ENCODE measurements around the gene GAST.
A peak's percentile ranks its signal among the peaks of the same experiment; 100 is the strongest.
"Not testable (repeated sequence)": the region's sequence is repeated elsewhere in the genome, so short reads cannot be mapped to it uniquely, and the experiment has no call there.

GAST gene, protein sequence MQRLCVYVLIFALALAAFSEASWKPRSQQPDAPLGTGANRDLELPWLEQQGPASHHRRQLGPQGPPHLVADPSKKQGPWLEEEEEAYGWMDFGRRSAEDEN

DNA sequence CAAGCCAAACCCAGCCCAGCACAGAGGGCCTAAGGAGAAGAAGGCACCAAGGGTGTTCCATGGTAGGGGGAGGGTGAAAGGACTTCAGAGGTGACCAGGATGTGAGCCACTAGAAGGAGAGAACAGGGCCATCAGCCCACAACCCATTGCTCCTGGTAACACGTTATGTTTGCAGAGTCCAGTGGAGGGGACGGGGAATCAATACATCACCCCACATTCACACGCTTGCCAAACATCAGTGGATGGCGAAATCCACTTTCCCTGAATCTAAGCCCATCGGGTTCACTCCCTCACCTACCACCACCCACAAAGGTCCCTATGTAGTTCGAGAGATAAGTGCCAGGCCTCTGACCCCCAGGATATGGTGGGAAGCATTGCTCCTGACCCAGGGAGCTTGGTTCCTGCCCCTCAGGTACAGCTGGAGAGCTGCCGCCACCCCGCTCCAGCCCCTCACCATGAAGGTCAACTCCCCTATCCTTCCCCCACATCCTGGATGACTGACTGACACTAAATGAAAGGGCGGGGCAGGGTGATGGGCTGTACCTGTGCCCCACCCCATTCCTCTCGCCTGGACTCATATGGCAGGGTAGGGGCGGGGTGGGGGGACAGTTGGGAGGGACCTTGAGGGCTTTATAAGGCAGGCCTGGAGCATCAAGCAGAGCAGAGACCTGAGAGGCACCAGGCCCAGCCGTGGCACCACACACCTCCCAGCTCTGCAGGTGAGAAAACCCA lies at the start of gene GAST:
Gene GAST, plus strand, starts transcription at position 663 of the 732 bp plus-strand sequence. CDS start 3,106 bp downstream, outside the sequence.
- no peak for DNase-seq

DNA sequence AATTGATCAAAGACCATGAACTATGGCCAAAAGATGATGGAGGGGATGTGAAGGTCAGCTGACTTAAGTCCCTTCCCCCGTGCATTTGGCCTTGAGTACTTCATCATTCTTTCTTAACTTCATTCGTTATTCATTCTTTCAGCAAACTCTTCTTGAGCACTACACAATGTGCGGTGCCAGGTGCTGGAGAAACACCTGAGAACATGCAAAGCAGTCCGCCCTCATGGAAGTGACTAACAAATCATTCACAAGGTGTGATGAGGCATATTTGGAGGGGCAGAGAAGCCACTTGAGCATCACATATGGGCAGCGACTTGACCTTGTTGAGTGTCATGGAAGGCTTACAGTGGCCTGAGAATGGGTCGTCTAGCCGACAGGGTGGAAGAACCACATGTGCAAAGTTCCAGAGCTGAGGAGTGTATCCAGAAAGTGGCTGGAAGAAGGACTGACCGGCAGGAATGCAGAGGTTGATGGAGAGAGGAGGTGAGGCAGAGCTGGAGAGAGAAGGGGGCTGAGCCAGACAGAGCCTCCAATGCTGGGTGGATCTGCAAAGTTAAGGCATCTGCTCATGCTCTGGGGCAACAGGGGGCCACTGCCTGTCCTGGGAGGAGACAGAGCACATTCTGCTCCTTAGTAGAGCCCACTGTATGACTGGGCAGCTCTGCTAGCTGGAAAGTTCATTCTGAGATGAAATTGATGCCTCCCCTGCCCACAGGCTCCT lies 48.5 kb upstream of the GAST start:
- DNase-seq = no peak

DNA sequence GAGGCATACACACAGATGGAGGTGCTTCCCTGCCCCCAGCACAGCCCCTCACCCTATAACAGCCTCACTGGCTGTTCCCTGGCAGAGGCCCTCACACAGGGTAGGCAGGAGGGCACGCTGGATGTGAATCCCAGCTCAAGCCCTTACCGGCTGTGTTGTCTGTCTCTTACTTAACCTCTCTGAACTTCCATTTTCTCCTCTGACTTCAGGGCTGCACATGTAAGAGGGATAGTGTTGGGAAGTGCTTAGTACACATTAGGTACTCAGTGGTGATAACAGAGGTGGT lies 48.0 kb upstream of the GAST start:
- DNase-seq = no peak

DNA sequence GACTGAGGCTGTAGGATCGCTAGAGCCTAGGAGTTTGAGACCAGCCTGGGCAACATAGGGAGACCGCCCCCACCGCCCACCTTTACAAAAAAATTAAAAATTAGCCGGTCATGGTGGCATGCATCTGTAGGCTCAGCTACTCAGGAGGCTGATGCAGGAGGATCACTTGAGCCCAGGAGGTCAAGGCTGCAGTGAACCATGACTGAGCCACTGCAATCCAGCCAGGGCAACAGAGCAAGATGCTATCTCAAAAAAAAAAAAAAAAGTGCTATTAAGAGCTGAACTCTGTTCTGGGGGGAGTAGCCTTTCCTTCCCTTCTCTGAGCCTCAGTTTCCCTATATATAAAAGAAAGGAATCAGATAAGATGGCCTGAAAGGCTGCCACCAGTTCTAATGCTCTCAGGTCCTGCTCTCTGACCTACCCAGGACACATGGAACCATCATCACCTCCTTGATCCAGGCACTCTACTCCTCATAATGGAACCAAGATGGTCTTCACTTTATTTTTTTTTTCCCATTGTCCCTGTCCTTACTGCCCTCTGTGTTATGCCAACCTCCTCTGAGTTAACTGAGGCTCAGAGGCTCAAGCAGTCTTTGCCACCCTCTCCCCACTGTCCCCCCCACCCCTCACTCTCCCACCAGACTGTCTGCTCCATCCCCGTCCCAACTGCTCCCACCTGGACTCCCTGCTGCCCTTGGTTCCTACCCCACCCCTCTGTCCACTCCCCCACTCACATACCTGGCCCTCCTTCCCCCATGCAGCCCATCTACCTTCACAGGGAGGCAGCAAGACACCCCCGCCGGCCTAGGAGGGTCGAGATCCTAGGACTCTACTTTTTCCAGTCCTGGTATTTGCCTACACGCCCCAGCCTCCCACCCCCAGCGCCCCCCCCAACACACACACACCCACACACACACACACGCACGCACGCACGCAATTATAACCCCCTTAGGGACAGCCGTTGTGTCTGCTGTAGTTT lies 47.3 kb upstream of the GAST start:
- DNase-seq = no peak

DNA sequence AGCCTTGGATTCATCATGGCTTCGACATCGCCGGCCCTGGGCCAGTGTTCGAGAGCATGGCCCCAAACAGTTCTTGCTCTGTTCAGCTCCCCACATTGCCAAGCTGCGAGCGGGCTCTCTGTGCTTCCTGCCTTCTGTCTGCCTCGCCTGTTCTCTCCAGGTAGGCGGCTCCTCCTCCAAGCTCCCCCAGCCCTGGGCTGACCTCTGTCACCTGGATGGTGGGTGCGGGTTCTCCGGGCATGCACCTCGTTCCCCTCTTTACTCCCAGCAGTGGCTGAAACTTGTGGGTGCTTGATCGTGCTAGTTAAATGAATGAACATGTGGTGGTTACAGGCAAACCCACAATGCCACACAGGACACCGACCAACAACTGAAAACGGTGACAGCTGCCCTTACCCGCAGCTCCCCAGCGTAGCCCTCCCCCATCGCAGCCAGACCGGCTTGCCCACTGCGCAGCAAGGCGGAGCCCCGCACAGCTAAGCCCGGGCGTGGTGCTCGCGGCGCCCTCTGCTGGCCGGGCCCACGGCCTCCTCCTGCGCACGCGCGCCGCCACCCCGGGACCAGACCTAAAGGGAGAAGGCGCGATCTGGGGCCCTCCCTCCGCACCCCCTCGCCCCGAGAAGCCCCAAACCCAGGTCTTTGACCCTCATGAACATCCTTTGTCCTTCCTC lies 46.4 kb upstream of the GAST start:
- DNase-seq = peak; percentile 89

DNA sequence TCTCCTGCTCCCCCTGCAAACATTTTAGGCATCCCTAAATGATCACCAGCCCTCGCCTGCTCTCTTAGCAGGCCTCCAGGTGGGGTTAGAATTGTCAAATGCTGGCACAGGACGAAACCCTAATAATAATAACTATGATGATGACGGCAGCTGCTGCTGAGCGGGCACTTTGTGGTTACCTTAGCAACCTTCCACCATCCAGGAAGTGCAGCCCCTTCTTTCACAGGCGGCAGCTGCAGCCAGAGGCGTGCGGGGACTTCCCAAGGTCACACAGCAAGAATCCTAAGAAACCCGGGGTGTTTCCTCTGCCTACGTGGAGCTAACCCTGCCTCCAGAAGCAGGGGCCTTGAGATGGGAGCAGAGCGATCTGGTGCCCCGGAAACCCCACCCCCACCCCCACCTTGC lies 45.9 kb upstream of the GAST start:
- DNase-seq = peak; percentile 42

DNA sequence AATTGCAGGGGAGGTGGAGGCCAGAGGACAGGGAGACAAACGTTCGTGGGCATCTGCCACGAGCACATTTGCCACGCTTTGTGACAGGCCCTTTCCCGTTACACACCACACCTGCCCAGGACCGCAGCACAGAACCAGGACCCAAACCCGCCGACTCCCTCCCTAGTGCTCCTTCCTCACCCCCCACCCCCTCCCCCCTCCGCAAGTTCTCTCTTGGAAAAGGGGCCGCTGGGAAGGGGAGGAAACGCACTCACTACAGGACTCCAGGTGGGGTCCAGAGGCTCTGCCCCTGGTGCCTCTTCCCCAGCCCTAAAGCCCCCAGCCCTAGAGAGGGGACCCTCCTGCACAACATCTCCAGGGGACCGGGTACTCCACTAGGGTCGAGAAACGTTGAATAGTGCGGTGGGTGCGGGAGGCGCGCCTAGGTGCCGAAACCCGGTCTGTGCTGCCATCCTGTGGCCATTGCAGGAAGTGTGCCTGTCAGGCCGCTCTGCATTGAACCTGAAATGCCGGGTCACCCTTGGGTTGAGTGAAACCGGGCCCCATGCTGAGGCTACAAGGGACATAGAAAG lies 45.3 kb upstream of the GAST start:
- peak; percentile 73 for DNase-seq

DNA sequence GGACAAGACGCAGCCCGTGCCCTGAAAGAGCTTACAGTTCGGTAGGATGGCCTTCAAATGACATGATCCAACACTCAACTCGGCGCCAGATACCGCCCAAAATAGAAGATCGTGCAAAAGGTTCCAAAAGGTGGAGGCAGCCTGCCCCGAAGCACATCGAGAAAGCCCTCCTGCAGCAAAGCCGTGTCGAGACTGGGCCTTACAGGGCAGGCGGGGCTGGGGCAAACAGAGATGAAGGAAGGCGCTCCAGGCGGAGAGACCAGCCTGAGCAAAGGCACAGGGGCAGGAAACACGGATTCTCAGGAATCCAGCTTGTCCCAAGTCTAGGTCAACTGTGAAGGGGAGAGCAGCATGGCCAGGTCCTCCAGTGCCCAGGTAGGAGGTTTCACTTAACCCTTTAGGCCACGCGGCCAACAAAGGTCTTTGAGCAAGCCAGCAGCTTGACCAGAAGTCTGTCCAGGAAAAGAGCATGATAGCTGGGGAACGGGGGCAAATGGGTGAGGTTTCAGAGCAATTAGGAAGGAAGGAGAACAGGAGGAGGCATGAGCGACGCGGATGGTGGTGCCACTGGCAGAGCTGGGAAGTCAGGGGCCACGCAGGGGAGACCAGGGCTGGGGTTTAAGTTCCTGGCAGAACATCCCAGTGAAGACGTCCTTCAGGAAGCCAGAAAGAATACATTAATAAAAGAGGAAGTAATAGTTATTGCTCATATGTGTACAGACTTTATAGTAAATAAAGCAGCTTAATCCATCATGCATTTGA lies 44.7 kb upstream of the GAST start:
- no peak for DNase-seq

DNA sequence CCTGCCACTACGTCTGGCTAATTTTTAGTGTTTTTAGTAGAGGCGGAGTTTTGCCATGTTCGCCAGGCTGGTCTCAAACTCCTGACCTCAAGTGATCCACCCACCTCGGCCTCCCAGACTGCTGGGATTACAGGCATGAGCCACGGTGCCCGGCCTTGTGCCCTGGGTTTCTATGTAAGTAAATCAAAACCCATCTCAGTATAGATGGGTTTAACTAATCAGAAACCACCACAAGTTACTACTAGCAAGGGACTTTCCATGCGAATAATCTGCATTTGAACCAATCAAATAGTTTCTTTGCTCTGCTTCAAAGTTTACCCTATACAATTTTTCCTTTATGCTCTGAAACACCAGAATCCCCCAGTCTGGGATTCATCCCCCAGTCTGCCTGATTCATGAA lies 40.0 kb upstream of the GAST start:
- no peak for DNase-seq

DNA sequence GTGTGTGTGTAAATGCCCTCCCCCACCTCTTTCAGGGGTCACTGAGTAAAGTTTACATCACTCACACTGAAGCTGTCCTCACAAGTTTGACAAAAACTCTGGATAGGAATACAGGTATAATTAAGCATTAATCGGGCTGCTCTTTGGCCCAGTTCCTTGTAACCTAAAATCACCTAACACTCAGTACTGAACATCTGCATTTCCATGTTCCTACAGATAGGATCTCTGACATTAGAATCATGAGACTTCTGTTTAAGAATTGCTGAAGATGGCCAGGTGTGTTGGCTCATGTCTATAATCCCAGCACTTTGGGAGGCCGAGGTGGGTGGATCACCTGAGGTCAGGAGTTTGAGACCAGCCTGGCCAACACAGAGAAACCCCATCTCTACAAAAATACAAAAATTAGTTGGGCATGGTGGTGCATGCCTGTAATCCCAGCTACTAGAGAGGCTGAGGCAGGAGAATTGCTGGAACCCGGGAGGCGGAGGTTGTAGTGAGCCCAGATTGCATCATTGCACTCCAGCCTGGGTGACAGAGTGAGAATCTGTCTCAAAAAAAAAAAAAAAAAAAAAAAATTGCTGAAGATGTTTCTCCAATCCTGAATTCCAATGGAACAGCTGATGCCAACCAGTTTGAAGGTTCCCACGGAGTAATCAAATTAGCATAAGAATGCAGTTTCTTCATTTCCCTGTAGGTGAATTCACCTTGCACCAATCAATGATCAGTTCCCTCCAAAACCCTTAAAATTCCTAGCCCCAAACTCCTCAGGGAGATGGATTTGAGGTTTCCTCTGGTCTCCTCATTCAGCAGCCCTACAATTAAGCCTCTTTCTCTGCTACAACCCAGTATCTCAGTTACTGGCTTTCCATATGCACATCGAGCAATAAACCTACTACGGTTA lies 36.7 kb upstream of the GAST start:
- not testable (repeated sequence) for DNase-seq

DNA sequence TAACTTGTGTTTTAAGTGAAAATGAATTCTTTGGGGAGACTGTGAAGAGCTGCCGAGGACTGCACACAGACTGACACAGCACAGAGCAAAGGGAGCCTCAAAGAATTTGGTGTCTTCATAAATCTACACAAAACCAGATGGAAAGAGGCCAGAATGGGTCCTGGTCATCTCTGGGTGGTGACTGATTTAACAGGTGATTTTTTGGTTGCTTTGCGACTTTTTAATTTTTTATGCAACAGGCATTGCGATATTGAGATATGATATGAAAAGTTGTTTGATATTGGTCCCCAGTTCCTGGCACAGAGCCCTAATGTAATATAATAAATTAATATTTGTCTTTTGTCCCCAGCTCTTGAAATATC lies 36.1 kb upstream of the GAST start:
- DNase-seq = no peak

DNA sequence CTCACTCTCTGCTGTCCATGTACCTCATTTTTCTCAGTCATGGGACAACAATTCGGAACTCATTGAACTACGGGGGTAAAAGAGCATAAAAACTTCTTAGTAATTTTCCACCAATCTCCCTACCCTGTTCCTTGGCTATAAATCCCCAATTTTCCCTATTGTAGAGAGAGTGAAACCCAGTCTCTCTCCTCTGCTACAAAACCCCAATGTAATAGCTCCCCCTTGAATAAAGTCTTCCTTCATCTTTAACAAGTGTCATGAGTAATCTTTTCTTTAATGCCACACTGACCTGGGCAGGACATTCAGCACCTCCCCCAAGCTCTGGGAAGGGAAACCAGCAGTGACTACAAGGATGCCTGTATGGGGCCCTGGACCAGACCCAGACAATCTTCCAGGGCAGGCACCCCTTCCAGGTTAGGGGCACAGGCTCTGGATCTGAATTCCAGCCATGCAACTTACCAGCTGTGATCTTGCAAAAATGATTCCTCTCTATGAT lies 33.7 kb upstream of the GAST start:
- no peak for DNase-seq

DNA sequence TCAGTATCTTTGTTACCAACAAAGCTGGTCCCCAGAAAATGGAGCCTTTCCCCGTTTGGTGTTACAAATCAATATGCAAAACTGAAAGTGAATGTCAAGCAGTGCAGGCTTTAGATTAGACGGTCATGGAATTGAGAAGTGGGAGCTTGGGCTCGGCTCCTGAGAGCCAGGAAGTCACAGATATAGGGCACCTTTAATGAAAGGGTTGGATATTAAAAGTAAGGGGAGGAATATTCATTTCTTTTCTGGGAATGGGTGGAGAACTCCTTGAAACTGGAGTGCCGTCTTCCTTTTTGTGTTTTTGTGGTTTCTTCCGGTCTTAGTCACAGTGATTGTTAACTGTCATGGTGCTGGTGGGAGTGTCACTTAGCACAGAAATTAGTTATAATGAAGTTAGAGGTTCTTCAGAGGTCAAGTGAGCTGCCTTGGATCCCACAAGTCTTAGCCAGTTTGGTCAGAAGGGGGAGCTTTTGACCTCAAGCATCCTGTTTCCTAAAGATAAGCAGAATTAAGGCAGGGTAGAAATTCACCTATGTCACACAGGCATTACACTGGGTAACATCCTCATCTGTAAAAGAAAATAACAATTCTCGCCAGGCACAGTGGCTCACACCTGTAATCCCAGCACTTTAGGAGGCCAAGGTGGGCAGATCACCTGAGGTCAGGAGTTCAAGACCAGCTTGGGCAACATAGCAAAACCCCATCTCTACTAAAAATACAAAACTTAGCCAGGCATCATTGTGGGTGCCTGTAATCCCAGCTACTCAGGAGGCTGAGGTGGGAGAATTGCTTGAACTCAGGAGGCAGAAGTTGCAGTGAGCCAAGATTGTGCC lies 33.0 kb upstream of the GAST start:
- DNase-seq = peak; percentile 70

DNA sequence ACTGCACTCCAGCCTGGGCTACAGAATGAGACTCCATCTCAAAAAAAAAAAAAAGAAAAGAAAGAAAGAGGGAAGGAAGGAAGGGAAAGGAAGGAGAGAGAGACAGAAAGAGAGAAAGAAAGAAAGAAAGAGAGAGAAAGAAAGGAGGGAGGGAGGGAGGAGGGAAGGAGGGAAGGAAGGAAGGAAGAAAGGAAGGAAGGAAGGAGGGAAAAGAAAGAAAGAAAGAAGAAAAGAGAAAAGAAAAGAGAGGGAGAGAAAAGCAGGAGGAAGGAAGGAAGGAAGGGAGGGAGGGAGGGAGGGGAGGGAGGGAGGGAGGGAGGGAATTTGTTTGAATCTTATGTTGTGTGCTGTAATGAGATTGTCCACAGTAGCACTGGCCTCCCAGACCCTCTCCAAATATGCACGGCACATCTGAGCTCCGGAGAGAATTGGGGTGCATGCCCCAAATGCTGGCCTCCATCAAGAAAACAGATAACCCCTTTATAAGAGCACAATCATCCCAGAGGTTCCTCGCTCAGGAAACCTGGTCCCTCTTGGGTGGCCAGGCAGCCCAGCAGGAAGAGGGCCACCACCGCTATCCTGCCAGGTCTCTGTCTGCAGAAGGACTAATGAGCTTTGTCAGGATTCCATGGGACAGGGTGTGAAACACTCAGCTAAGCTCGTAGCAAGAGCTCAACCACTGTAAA lies 32.2 kb upstream of the GAST start:
- no peak for DNase-seq

DNA sequence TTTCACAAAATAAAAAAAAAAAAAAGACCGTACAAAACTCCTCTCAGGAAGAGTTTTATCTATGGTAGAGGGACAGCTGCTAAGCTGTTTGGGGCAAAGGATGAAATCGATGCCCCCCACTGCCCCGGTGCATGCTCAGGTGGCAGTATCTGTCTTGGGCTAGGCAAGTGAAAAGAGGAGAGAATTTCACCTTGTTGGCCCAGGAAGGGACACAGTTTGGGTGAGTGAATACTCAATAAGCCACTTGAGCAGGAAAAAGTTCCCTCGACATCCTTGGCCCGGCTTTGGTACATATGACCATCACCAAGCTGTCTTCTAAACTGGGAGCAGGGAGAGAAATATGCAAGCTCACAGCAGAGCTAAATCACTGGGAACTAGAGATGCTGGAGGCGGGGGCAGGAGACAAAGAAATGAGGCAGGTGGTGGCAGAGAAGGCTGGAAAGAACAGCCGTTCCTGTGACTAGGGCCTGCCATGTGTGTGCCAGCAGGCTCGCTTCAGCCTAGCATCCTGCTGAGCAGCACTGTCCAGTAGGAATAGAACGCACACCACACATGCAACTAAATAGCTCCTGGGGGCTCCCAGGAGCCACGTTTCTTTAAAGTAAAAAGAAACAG lies 31.6 kb upstream of the GAST start:
- DNase-seq = no peak

DNA sequence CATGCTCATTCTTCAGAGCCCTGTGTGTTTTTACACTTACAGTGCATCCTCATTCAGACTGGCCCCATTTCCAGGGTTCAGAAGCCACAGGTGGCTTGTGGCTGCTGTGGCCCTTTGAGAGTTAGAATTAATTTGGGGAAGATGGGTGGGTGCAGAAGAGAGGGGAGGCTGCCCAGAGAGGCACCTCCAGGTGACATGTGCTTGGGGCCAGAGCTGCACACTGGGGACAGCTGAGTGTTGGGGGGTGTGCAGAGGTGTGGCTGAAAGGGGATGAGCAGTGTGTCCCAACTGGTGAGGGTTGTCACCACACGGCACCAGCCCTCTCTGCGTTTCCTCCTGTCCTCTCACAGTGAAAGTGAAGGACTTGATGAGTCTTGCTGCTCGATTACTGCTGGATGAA lies 30.4 kb upstream of the GAST start:
- DNase-seq = no peak

DNA sequence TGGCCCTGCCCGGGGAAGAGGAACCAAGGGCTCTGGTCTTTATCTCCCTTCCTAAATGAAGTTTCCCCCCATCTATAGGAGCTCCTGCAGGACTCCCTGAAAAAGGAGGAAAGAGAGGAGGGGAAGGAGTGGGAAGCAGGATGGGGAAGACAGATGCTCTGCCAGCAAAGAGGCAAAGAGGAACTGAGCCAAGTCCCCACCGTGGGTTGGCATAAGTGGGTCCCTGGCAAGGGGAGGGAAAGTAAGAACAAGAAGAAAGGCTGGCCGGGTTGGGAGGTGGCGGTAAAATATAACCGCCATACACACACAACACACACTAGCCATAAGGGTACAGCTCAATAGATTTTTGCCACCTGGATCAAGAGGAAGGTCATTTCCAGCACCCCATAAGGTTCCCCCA lies 29.5 kb upstream of the GAST start:
- DNase-seq = no peak

DNA sequence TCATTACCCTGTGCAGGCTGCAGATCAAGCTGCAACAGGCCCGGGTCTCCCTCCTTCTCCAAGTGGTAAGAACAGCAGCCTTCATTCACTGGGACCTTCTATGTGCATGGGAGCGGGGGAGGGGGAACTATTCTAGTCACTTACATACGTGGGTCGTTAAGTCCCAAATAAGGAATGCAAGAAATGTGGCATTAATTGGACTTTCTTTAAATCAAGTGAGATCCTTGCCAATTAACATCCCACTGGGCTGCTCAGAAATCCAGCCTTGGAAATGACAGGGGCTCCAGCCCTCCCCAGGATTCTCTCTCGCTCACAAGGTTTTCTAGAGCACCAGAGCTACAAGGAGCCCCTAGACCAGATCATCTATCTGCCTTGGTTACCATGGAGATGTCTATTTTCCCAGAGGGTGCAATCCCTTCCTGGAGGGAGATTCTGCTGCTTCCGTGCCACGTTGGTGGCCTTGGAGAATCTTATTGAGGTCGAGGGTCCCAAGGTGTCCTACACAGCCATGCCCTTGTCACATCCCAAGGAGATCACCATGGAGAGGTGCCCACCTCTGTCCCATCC lies 28.6 kb upstream of the GAST start:
- DNase-seq = no peak
